Trophoblast cell (in vitro differentiated cells and primary cell): ENCODE results near the gene FBXW11.
"Not testable (repeated sequence)": the region's sequence is repeated elsewhere in the genome, so short reads cannot be mapped to it uniquely, and the experiment has no call there.

Source experiments
- DNase-seq, 2 donors: peaks; one replicate each; pipeline ENCODE4 v3.0.0-alpha.2; 2016
- H2AFZ ChIP-seq: 2 replicates; pipeline ENCODE4 v1.6.1; 2013; ENCODE audit warnings: low read length, moderate library complexity, mild to moderate bottlenecking; ENCODE audit not compliant: insufficient read depth, poor library complexity
- H2AK5ac ChIP-seq: 2 replicates; pipeline ENCODE4 v1.6.1; 2013; ENCODE audit warnings: mild to moderate bottlenecking, low read length
- H2BK120ac ChIP-seq: 2 replicates; pipeline ENCODE4 v1.6.1; 2013; ENCODE audit warnings: low read length, mild to moderate bottlenecking, moderate library complexity; ENCODE audit not compliant: insufficient read depth, poor library complexity
- H2BK12ac ChIP-seq: 2 replicates; pipeline ENCODE4 v1.6.1; 2013; ENCODE audit warnings: mild to moderate bottlenecking, low read length, moderate library complexity
- H2BK5ac ChIP-seq: 2 replicates; pipeline ENCODE4 v1.6.1; 2013; ENCODE audit warnings: low read length, low read depth, moderate library complexity, mild to moderate bottlenecking; ENCODE audit not compliant: poor library complexity
- H3K14ac ChIP-seq: 2 replicates; pipeline ENCODE4 v1.6.1; 2013; ENCODE audit warnings: mild to moderate bottlenecking, low read length
- H3K18ac ChIP-seq: 2 replicates; pipeline ENCODE4 v1.6.1; 2013; ENCODE audit warnings: mild to moderate bottlenecking, low read length
- H3K23ac ChIP-seq: 2 replicates; pipeline ENCODE4 v1.6.1; 2013; ENCODE audit warnings: low read length
- H3K27ac ChIP-seq: 2 replicates; pipeline ENCODE4 v1.5.1; 2013; ENCODE audit warnings: low read depth, mild to moderate bottlenecking, inconsistent platforms, low read length, moderate library complexity
- H3K27me3 ChIP-seq: 2 replicates; pipeline ENCODE4 v1.6.1; 2013; ENCODE audit warnings: inconsistent platforms, mild to moderate bottlenecking, low read length, moderate library complexity; ENCODE audit not compliant: insufficient read depth
- H3K36me3 ChIP-seq, 2 experiments: 1 replicate in 1 of 2; 2 replicates in 1 of 2; pipeline ENCODE4 v1.6.1; 2013; ENCODE audit warnings: low read length in 2 of 2, mild to moderate bottlenecking in 2 of 2, moderate library complexity in 1 of 2; ENCODE audit not compliant: insufficient read depth in 2 of 2, control insufficient read depth in 1 of 2
- H3K4ac ChIP-seq: 2 replicates; pipeline ENCODE4 v1.6.1; 2013; ENCODE audit warnings: low read depth, mild to moderate bottlenecking, low read length, moderate library complexity
- H3K4me1 ChIP-seq, 2 experiments: 1 replicate in 1 of 2; 2 replicates in 1 of 2; pipeline ENCODE4 v1.6.1; 2013; ENCODE audit warnings: low read length in 2 of 2, mild to moderate bottlenecking in 2 of 2, moderate library complexity in 1 of 2; ENCODE audit not compliant: insufficient read depth in 2 of 2, control insufficient read depth in 1 of 2
- H3K4me2 ChIP-seq: 2 replicates; pipeline ENCODE4 v1.6.1; 2013; ENCODE audit warnings: inconsistent platforms, mild to moderate bottlenecking, low read length, moderate library complexity
- H3K4me3 ChIP-seq: 2 replicates; pipeline ENCODE4 v1.5.1; 2013; ENCODE audit warnings: mild to moderate bottlenecking, low read depth, low read length, inconsistent platforms
- H3K79me1 ChIP-seq: one replicate; pipeline ENCODE4 v1.6.1; 2013; ENCODE audit warnings: low read length
- H3K79me2 ChIP-seq: 2 replicates; pipeline ENCODE4 v1.6.1; 2013; ENCODE audit warnings: low read length, mild to moderate bottlenecking; ENCODE audit not compliant: control insufficient read depth, insufficient read depth, poor library complexity
- H3K9ac ChIP-seq: 2 replicates; pipeline ENCODE4 v1.6.1; 2013; ENCODE audit warnings: mild to moderate bottlenecking, low read length
- H3K9me3 ChIP-seq: 2 replicates; pipeline ENCODE4 v1.6.1; 2013; ENCODE audit warnings: low read depth, mild to moderate bottlenecking, control low read depth, inconsistent platforms, low read length; ENCODE audit not compliant: insufficient read depth
- H4K12ac ChIP-seq: 2 replicates; pipeline ENCODE4 v1.6.1; 2013; ENCODE audit warnings: low read depth, mild to moderate bottlenecking, low read length, moderate library complexity
- H4K8ac ChIP-seq: 2 replicates; pipeline ENCODE4 v1.6.1; 2013; ENCODE audit warnings: low read depth, mild to moderate bottlenecking, low read length, moderate library complexity
- H4K91ac ChIP-seq: one replicate; pipeline ENCODE4 v1.6.1; 2013; ENCODE audit warnings: low read depth, mild to moderate bottlenecking, low read length, moderate library complexity
- WGBS: extraction: QIAGEN DNeasy Blood & Tissue Kit; methylation state at CpG from one replicate; pipeline ENCODE4 v1.1.7; 2013; ENCODE audit warnings: missing lambda C conversion rate; ENCODE audit not compliant: insufficient read length, insufficient coverage; ENCODE audit errors: extremely low coverage; 5-methylcytosine and 5-hydroxymethylcytosine counted together

The FBXW11 gene

GRCh38 chr5:171979606-171980005 lies 26.8 kb downstream of the FBXW11 start:
- Histone ChIP-seq H3K4ac (no peak overlapping the region), H3K4me3 (no peak overlapping the region), H3K27ac (no peak overlapping the region), H3K18ac (no peak overlapping the region), H2AFZ (no peak overlapping the region), H3K14ac (no peak overlapping the region), H3K79me1 (no peaks in the 10 kb centered on the region), H4K91ac (no peak overlapping the region), H2BK5ac (no peak overlapping the region), H4K12ac (no peak overlapping the region), H2BK120ac (no peak overlapping the region), H3K36me3 (peaks cover 0 to 2% of the 10 kb centered on the region in 2 experiments), H3K23ac (no peak overlapping the region), H3K4me2 (no peak overlapping the region), H4K8ac (no peak overlapping the region), H2AK5ac (no peak overlapping the region), H3K9ac (no peak overlapping the region), H3K79me2 (no peaks in the 10 kb centered on the region), H3K27me3 (no peaks in the 10 kb centered on the region), H3K4me1 (peaks cover 3 to 5% of the 10 kb centered on the region in 2 experiments), H3K9me3 (peaks cover 2% of the 10 kb centered on the region), H2BK12ac (no peak overlapping the region)
- DNase-seq, result no peak
- WGBS, result no CpG with 5 or more reads among the region's 8 CpGs

DNA sequence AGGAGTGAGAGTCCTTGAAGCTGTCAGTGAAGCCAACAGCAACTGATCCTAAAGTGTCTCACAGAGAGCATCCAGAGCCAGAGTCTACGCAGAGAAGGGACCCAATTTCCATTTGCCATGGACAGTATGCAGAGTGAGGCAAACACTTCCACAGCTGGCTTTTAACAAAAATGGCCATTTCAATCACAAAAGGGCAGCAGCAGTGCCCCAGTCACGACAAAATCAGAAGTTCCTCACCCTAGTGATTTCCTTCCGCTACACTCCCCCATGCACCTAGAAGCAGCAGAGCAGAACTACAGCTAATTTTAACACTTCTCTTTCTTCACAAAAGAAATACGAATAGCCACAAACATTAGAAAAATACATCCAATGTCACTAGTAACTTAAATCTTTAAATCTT lies 27.9 kb downstream of the FBXW11 start:
- no peak overlapping the region for H3K4me3 ChIP-seq
- DNase-seq, result no peak
- no peak overlapping the region for H4K91ac ChIP-seq
- no peak overlapping the region for H2BK120ac ChIP-seq
- peaks cover 3 to 5% of the 10 kb centered on the region in 2 experiments for H3K4me1 ChIP-seq
- H2BK5ac ChIP-seq, result no peak overlapping the region
- H3K27me3 ChIP-seq, result no peaks in the 10 kb centered on the region
- no peaks in the 10 kb centered on the region for H3K79me1 ChIP-seq
- WGBS, result no CpG with 5 or more reads among the region's 4 CpGs
- no peak overlapping the region for H3K14ac ChIP-seq
- peaks cover 2% of the 10 kb centered on the region for H3K9me3 ChIP-seq
- H3K36me3 ChIP-seq, result peaks cover 0 to 2% of the 10 kb centered on the region in 2 experiments
- H3K9ac ChIP-seq, result no peak overlapping the region
- H3K79me2 ChIP-seq, result no peaks in the 10 kb centered on the region
- no peak overlapping the region for H3K27ac ChIP-seq
- H2AFZ ChIP-seq, result no peak overlapping the region
- H4K12ac ChIP-seq, result no peak overlapping the region
- no peak overlapping the region for H3K4me2 ChIP-seq
- no peak overlapping the region for H2BK12ac ChIP-seq
- no peak overlapping the region for H2AK5ac ChIP-seq
- H4K8ac ChIP-seq, result no peak overlapping the region
- H3K18ac ChIP-seq, result no peak overlapping the region
- no peak overlapping the region for H3K4ac ChIP-seq
- no peak overlapping the region for H3K23ac ChIP-seq

- H2AK5ac ChIP-seq, result no peak overlapping the region
- no peak overlapping the region for H3K23ac ChIP-seq
- H3K79me2 ChIP-seq, result no peaks in the 10 kb centered on the region
- H3K4me2 ChIP-seq, result no peak overlapping the region
- no peak for DNase-seq
- no peak overlapping the region for H3K27ac ChIP-seq
- H2BK5ac ChIP-seq, result no peak overlapping the region
- H2AFZ ChIP-seq, result no peak overlapping the region
- peaks cover 0 to 2% of the 10 kb centered on the region in 2 experiments for H3K36me3 ChIP-seq
- no peak overlapping the region for H4K8ac ChIP-seq
- H2BK12ac ChIP-seq, result no peak overlapping the region
- H4K91ac ChIP-seq, result no peak overlapping the region
- H4K12ac ChIP-seq, result no peak overlapping the region
- H3K18ac ChIP-seq, result no peak overlapping the region
- no peak overlapping the region for H3K4ac ChIP-seq
- peaks cover 0 to 4% of the 10 kb centered on the region in 2 experiments for H3K4me1 ChIP-seq
- no peak overlapping the region for H3K9ac ChIP-seq
- H3K79me1 ChIP-seq, result no peaks in the 10 kb centered on the region
- no peaks in the 10 kb centered on the region for H3K27me3 ChIP-seq
- H3K9me3 ChIP-seq, result peaks cover 2% of the 10 kb centered on the region
- no peak overlapping the region for H3K4me3 ChIP-seq
- no CpG with 5 or more reads among the region's 1 CpG for WGBS
- H3K14ac ChIP-seq, result no peak overlapping the region
- H2BK120ac ChIP-seq, result no peak overlapping the region
Observed at GRCh38 chr5:171978016-171978415, 28.4 kb downstream of the FBXW11 start.

DNA sequence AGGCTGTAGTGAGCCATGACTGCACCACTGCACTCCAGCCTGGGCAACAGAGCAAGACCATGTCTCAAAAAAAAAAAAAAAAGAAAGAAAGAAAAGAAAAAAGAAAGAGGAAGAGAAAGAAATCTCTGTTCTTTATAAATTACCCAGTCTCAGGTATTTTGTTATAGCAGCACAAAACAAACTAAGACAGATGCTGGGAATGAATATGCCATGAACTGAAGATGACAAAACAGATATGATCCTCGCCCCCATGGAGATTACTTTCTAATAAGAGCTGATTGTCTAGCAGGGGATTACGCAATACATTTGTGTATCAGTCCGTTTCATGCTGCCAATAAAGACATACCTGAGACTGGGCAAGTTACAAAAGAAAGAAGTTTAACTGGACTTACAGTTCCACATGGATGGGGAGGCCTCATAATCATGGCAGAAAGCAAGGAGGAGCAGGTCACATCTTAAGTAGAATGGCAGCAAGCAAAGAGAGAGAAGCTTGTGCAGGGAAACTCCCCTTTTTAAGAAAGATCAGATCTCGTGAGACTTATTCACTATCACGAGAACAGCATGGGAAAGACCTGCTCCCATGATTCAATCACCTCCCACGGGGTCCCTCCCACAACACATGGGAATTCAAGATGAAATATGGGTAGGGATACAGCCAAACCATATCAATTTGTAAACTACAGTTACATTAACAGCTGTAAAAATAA lies 29.0 kb downstream of the FBXW11 start:
- H3K4me2 ChIP-seq, H4K12ac ChIP-seq, H2BK5ac ChIP-seq, H3K9ac ChIP-seq, H3K18ac ChIP-seq, H3K27me3 ChIP-seq, H3K79me2 ChIP-seq, H4K8ac ChIP-seq, H3K27ac ChIP-seq, H4K91ac ChIP-seq, H2AFZ ChIP-seq, H2BK12ac ChIP-seq, H3K14ac ChIP-seq, H3K36me3 ChIP-seq, H2AK5ac ChIP-seq, H3K4me3 ChIP-seq, H3K23ac ChIP-seq, H3K9me3 ChIP-seq, H2BK120ac ChIP-seq, H3K79me1 ChIP-seq, H3K4me1 ChIP-seq, DNase-seq, H3K4ac ChIP-seq: not testable (repeated sequence)
- no CpG with 5 or more reads among the region's 6 CpGs for WGBS
